IPS-NIHi11 (cell line): Measurements from ENCODE around the gene ACOT4.
"Not testable (repeated sequence)": the region's sequence is repeated elsewhere in the genome, so short reads cannot be mapped to it uniquely, and the experiment has no call there.

Experiments used
- DNase-seq: peaks from one replicate; pipeline ENCODE4 v3.0.0; 2012; ENCODE audit warnings: mixed read lengths, low spot score

Gene ACOT4

DNA sequence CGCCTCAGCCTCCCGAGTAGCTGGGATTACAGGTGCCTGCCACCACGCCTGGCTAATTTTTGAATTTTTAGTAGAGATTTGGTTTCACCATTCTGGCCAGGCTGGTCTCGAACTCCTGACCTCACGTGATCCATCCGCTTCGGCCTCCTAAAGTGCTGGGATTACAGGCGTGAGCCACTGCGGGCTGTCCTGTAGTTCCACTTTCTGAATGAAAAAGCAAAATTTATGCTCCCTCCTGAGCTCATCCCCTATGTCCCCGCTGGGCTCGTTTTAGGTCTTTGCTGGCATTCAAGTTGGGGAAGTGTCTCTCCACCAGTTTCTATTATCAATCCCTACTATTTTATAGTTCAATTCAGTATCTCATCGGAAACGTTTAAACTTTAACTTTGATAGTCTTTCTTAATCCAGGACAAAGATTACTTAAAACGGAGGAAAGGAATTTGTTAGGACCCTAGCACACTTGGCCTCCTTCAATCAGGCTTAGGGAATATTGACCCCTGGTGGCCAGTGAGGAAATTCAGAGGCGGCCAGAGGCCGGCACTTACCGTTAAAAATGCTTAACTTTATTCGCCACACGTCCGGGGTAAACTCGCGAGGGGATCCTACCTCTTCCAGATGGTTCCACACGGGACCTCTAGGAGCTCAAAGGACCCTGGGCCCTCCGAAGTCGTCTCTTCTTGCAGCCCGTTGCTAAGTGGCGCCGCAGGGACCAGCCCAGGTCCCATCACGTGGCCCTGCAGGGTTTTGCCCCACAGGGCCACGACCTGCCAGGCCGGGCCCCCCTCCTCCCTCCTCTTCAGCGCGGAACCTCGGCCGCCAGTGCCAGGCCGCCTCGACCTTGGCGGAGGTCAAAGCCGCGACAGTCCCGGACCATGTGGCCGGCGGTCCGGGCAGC, 41.7 kb downstream of the ACOT4 start:
- DNase-seq = peak; percentile 74

DNA sequence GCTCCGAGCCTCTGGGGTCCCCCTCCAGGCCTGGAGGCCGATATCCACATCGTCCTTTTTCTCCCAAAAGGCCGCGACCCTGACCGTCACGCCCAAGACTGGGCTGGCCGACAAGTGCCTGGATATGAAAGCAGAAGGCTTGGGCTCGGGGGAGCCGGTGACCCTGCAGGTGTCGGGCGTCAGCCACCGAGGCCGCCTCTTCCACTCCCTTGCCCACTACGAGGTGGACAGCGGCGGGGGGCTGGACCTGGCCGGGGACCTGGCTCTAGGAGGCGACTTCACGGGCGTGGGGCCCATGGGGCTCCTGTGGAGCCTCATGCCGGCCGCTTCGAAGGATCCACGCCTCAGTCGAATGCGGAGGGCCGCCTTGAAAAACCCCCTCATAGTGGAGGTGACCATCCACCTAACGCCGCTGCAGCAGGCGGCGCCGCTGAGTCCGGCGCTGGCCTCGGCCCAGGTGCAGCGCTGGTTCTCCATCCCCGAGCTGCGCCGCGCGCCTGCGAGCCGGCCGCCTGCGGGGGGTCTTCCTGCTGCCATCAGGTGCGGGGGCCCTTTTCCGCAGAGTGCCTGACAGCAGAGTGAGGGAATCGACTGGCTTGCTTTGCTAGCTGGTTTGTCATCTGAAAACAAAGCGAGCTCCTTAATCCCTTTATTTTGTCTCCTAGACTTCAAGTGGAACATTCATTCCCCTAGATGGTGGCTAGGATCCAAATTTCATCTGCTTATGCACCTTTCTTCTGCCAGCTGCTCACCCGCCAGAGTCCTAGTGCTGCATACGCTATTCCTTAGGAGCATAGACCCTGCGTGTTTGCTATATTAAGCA, 42.5 kb downstream of the ACOT4 start:
- DNase-seq = peak; percentile 86

DNA sequence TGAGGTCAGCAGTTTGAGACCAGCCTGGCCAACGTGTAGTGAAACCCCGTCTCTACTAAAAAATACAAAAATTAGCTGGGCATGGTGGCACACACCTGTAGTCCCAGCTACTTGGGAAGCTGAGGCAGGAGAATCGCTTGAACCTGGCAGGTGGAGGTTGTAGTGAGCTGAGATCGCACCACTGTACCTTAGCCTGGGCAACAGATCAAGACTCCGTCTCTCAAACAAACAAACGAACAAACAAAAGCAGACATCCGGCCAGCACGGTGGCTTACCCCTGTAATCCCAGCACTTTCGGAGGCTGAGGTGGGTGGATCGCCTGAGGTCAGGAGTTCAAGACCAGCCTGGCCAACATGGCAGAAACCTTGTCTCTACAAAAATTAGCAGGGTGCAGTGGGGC, 44.7 kb downstream of the ACOT4 start:
- DNase-seq = not testable (repeated sequence)

DNA sequence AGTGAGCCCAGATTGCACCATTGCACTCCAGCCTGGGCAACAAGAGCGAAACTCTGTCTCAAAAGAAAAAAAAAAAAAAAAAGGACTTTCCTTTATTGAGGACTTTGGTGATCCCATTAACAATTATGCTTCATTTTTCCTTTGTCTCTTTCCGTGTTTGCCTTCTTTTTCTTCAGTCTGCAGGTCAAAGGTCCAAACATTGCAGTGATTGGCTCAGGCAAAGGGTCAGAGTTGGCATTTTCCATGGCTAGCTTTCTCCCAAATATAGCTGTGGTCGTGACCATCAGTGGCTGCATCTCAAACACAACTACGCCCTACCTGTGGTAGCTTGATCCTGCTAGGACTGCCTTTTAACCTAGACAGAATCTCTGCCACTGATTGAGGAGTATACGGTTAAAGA, 46.2 kb downstream of the ACOT4 start:
- no peak for DNase-seq

DNA sequence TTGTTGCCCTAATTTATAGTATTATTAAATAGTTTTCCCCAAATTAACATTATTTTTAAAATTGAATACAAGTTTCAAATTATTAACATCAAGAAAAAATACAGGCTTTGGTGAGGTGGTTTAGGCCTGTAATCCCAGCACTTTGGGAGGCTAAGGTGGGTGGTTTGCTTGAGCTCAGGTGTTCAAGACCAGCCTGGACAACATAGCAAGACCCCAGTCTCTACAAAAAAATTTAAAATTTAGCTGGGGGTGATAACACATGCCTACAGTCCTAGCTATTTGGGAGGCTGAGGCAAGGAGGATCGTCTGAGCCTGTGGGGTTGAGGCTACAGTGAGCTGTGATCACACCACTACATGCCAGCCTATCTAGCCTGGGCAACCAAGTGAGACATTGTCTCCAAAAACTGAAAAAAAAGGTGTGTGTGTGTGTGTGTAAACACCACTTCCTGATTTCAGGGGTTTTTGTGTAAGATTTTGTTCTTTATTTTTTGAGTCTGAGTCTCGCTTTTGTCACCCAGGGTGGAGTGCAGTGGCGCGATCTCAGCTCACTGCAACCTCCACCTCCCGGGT, 49.2 kb downstream of the ACOT4 start:
- no peak for DNase-seq

DNA sequence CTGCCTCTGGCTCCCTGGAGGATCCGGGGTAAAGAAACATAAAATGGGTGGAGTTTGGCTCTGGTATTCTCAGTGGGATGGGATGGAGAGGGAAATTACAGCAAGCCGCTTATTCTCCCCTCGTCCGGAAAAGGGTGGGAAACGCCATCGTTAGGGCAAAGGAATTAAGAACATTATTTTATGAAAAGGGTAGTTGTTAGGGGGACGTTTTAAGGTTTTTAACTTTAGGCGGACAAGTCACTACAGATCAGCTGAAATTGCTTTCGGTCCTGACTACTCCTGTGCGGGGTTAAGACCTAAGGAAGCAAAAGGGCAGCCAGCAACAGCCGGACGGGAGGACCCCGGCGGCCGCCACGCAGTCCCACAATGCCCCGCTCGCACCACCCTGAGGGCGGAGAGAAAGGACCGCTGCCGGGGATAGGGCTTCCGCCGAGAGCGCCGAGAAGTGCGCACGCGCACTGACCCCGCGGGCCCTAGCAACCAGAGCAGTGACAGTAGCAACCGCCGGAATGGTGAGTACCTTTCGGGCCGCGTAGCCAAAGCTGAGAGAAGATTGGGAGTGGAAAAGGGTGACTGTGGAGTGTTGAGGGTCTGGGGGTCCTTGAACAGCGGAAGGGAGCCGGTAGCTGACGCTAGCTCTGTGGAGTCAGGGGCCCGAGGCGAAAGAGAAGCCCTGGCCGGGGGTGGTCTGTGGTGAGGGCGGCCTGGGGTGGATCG, 53.0 kb downstream of the ACOT4 start, which contains the start of gene DNAL1:
TSS of gene DNAL1 (plus strand) at position 456 of the 717 bp plus-strand sequence. CDS start at position 510, 54 bp downstream.
- DNase-seq = peak; percentile 98

DNA sequence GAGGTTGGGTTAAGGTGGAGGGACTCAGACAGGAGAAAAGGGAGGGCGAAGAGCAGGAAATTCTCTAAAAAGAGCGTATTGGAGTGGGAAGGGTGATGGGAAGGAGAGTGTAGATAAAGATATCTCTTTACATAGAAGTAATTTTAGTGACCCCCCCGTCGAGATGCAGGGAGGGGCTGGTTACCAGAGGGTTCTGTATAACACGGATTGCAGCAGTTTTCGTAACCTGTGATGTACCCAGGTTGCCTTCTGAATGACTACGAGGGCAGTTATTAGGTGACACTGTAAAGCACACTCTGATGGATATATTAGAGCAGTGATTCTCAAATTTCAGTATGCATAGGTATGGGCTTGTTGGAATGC, 53.6 kb downstream of the ACOT4 start:
- no peak for DNase-seq
